Duodenal mucosa (tissue), 2 donors: Measurements from ENCODE around the gene CDH12.

Experiments used
- H3K27ac ChIP-seq: one replicate; pipeline ENCODE4 v1.7.0; 2013; ENCODE audit warnings: low read depth, low read length
- H3K27me3 ChIP-seq, 2 donors: one replicate each; pipeline ENCODE4 v1.7.0; 2013; ENCODE audit warnings: low read length in 2 of 2, control low read depth in 1 of 2; ENCODE audit not compliant: insufficient read depth in 2 of 2, control insufficient read depth in 1 of 2
- H3K36me3 ChIP-seq, 2 donors: one replicate each; pipeline ENCODE4 v1.7.0; 2013; ENCODE audit warnings: low read length in 2 of 2, control low read depth in 1 of 2; ENCODE audit not compliant: insufficient read depth in 2 of 2, control insufficient read depth in 1 of 2
- H3K4me1 ChIP-seq, 2 donors: one replicate each; pipeline ENCODE4 v1.7.0; 2013; ENCODE audit warnings: low read length in 2 of 2, control low read depth in 1 of 2; ENCODE audit not compliant: insufficient read depth in 2 of 2, control insufficient read depth in 1 of 2
- H3K4me3 ChIP-seq, 2 donors: one replicate each; pipeline ENCODE4 v1.7.0; 2013; ENCODE audit warnings: low read length in 2 of 2, low read depth in 1 of 2
- H3K9ac ChIP-seq, 2 donors: one replicate each; pipeline ENCODE4 v1.7.0; 2013; ENCODE audit warnings: low read length in 2 of 2, low read depth in 1 of 2
- H3K9me3 ChIP-seq, 2 donors: one replicate each; pipeline ENCODE4 v1.7.0; 2013; ENCODE audit warnings: low read length in 2 of 2, control low read depth in 1 of 2; ENCODE audit not compliant: control insufficient read depth in 1 of 2

CDH12 gene

DNA sequence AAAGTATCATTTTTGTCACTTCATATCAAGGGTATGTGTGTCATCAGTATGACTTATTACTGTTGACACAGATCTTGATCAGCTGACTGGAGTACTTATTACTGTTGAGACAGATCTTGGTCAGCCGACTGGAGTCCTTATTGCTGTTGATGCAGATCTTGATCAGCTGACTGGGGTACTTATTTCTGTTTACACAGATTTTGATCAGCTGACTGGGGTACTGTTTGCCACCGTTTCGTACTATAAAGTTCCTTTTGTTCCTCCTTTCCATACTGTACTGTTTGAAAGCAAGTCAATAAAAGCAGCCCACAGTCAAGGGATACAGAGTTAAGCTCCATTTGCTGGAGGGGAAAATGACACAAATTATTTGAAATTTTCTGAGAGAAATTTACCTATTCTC lies 347.3 kb downstream of the CDH12 start:
- Histone ChIP-seq H3K36me3 (no peaks in the 10 kb centered on the region), H3K4me3 (no peak overlapping the region), H3K27ac (no peak overlapping the region), H3K27me3 (no peaks in the 10 kb centered on the region), H3K9ac (no peak overlapping the region), H3K9me3 (no peaks in the 10 kb centered on the region), H3K4me1 (no peaks in the 10 kb centered on the region)

GRCh38 chr5:22504411-22504810 lies 348.7 kb downstream of the CDH12 start:
- no peak overlapping the region for H3K4me3 ChIP-seq
- H3K4me1 ChIP-seq = no peaks in the 10 kb centered on the region
- no peaks in the 10 kb centered on the region for H3K27me3 ChIP-seq
- H3K9ac ChIP-seq = no peak overlapping the region
- no peaks in the 10 kb centered on the region for H3K36me3 ChIP-seq
- no peak overlapping the region for H3K27ac ChIP-seq
- H3K9me3 ChIP-seq = no peaks in the 10 kb centered on the region

DNA sequence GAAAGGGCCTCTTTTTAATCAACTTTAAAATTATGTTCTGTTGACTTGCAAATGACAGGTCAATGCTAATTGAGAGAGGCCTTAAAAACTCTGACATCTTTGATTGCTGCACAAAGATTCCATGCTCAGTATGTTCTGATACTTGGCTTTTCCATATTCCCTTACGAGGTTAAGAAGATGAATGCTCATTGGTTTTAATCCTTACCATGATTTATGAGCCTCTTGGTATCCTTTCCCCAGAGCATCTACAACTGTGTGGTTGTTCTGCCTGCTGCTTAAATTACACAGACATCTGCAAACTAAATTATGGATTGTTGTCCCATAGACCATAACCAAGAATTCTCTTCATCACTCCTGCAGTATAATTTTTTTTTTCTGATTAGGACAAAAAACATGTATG lies 352.6 kb downstream of the CDH12 start:
- Histone ChIP-seq H3K4me1 (no peaks in the 10 kb centered on the region), H3K36me3 (no peaks in the 10 kb centered on the region), H3K4me3 (no peak overlapping the region), H3K9ac (no peak overlapping the region), H3K27ac (no peak overlapping the region), H3K27me3 (no peaks in the 10 kb centered on the region), H3K9me3 (no peaks in the 10 kb centered on the region)

DNA sequence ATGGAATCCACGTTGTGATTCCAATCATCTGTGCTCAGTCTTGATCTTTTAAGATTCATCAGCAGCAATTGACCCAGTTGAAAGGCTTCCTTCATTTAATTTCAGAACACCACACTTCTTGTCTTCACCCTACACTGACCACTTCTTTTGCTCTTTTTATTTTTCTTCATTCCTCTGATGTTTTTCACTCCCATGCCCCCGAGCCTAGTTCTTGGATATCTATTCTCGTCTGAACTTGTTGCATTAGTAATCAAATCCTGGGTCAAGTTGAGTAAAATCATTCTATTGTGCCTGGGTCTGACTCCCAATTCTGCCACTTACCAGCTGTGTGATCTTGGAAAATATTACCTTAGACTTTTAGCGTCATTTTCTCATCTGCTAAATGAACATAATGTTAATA lies 356.5 kb downstream of the CDH12 start:
- Histone ChIP-seq H3K9ac (no peak overlapping the region), H3K4me1 (no peaks in the 10 kb centered on the region)

GRCh38 chr5:22495016-22495720 lies 358.0 kb downstream of the CDH12 start:
- Histone ChIP-seq H3K27me3 (no peaks in the 10 kb centered on the region), H3K4me1 (no peaks in the 10 kb centered on the region), H3K36me3 (no peaks in the 10 kb centered on the region), H3K27ac (no peak overlapping the region), H3K4me3 (no peak overlapping the region), H3K9ac (no peak overlapping the region), H3K9me3 (no peaks in the 10 kb centered on the region)

More for the DNA sequence above, 356.5 kb downstream of the CDH12 start:
- Histone ChIP-seq H3K36me3 (no peaks in the 10 kb centered on the region), H3K27me3 (no peaks in the 10 kb centered on the region), H3K9me3 (no peaks in the 10 kb centered on the region), H3K4me3 (no peak overlapping the region), H3K27ac (no peak overlapping the region)

DNA sequence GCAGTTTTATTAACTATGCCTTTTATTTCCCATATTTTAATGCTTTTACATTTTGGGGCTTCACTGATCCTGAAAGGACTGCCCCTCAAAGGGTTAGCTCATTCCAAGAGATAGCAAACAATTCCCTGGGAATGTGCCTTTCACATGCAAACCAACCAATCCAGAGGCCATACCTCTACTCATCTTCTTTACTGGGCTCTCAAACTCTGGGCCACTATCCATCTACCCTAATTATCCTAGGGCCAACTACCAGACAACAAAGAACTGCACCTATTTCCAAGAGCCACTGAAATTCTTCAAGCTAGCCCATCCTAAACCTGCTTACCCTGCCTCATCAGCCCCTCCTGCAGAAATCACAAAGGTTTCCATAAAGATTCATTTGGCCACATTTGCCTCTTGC lies 364.7 kb downstream of the CDH12 start:
- Histone ChIP-seq H3K4me1 (no peaks in the 10 kb centered on the region), H3K36me3 (no peaks in the 10 kb centered on the region), H3K9ac (no peak overlapping the region), H3K27ac (no peak overlapping the region), H3K4me3 (no peak overlapping the region), H3K27me3 (no peaks in the 10 kb centered on the region), H3K9me3 (no peaks in the 10 kb centered on the region)

DNA sequence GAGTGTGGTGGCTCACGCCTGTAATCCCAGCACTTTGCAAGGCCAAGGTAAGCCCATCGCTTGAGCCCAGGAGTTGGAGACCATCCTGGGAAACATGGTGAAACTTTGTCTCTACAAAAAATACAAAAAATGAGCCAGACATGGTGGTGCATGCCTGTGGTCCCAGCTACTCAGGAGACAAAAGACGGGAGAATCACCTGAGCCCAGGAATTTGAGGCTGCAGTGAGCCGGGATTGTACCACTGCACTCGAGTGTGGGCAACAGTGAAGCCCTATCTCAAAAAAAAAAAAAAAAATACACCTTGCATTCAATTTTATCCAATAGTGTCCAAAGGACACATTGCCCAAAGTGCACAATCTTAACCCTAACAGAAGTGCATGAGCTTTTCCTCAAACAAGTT lies 372.8 kb downstream of the CDH12 start:
- no peaks in the 10 kb centered on the region for H3K36me3 ChIP-seq

DNA sequence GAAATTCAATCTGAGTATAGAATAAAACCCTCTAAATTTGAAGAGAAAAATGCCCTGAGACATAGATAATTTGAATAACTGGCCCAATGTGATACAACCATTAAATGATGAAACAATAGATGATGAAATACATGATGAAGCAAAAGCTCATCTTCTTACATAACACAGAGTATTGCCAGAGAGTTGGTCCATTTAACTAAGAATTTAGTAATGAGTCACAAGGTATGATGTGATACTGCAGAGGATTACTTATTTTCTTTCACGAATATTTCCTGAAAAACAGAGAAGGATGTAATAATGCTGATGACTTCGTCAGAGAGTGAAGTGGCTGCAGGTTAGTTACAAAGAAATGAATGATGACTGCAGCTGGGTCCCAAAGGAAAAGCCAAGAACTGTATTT lies 379.3 kb downstream of the CDH12 start:
- Histone ChIP-seq H3K27ac (no peak overlapping the region), H3K4me1 (no peaks in the 10 kb centered on the region), H3K27me3 (no peaks in the 10 kb centered on the region)

More for the DNA sequence above, 372.8 kb downstream of the CDH12 start:
- Histone ChIP-seq H3K9ac (no peak overlapping the region), H3K27ac (no peak overlapping the region), H3K27me3 (no peaks in the 10 kb centered on the region), H3K4me3 (no peak overlapping the region), H3K4me1 (no peaks in the 10 kb centered on the region), H3K9me3 (no peaks in the 10 kb centered on the region)

DNA sequence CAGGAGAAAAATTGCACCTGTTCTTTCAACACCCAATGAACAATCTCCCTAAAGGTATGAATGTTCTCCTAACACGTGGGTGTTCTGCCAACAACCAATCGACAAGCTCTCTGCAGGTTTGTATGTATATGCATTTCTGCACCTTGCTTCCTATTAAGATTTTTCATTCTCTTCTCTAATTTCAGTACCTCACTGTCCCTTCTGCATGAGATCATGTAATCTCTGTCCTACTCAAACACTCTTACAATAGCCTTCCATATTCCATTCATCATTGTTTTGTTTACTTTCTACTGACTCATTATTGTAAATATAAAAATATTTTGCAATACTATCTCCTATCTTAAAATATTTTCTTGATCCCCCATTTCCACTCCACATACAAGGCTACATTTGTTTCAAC lies 382.0 kb downstream of the CDH12 start:
- Histone ChIP-seq H3K4me3 (no peak overlapping the region), H3K9me3 (no peaks in the 10 kb centered on the region), H3K27me3 (no peaks in the 10 kb centered on the region), H3K36me3 (no peaks in the 10 kb centered on the region), H3K9ac (no peak overlapping the region), H3K27ac (no peak overlapping the region), H3K4me1 (no peaks in the 10 kb centered on the region)

More for the DNA sequence above, 379.3 kb downstream of the CDH12 start:
- no peak overlapping the region for H3K9ac ChIP-seq
- H3K36me3 ChIP-seq = no peaks in the 10 kb centered on the region
- no peak overlapping the region for H3K4me3 ChIP-seq
- no peaks in the 10 kb centered on the region for H3K9me3 ChIP-seq

DNA sequence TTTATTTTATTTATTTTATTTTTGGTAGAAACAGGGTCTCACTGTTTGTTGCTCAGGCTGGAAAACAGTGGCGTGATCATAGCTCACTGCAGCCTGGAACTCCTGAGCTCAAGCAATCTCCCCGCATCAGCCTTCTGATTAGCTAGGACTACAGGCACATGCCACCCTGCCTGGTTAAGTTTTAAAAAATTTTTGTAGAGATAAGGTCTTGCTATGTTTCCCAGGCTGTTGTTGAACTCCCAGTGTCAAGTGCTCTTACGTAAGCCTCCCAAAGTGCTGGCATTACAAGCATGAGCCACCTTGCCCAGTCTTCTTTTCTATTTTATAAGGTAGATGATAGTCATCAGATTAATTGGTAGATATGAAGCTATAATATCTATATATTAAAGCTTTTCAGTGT lies 382.7 kb downstream of the CDH12 start:
- no peak overlapping the region for H3K27ac ChIP-seq
- no peaks in the 10 kb centered on the region for H3K27me3 ChIP-seq
- no peaks in the 10 kb centered on the region for H3K4me1 ChIP-seq

GRCh38 chr5:22465616-22466015 lies 387.5 kb downstream of the CDH12 start:
- Histone ChIP-seq H3K9ac (no peak overlapping the region), H3K4me1 (no peaks in the 10 kb centered on the region), H3K27ac (no peak overlapping the region), H3K36me3 (no peaks in the 10 kb centered on the region), H3K4me3 (no peak overlapping the region), H3K27me3 (no peaks in the 10 kb centered on the region), H3K9me3 (no peaks in the 10 kb centered on the region)

More for the DNA sequence above, 382.7 kb downstream of the CDH12 start:
- no peaks in the 10 kb centered on the region for H3K36me3 ChIP-seq
- H3K9me3 ChIP-seq = no peaks in the 10 kb centered on the region
- H3K9ac ChIP-seq = no peak overlapping the region
- no peak overlapping the region for H3K4me3 ChIP-seq
